Measurements from ENCODE around the gene KCTD16.

The KCTD16 gene

GRCh38 chr5:144297081-144297480 is 126.4 kb downstream of the KCTD16 start:
- no peak for DNase-seq

- no peak for DNase-seq
Measured at GRCh38 chr5:144298658-144299057, 128.0 kb downstream of the KCTD16 start.

- no peak for DNase-seq
Measured at GRCh38 chr5:144304688-144305087, 134.0 kb downstream of the KCTD16 start.

GRCh38 chr5:144307736-144308135 is 137.1 kb downstream of the KCTD16 start:
- no peak for DNase-seq

- no peak for DNase-seq
Measured at GRCh38 chr5:144308174-144308573, 137.5 kb downstream of the KCTD16 start.

GRCh38 chr5:144308906-144309670 is 138.4 kb downstream of the KCTD16 start:
- no peak for DNase-seq

GRCh38 chr5:144310621-144311020 is 139.9 kb downstream of the KCTD16 start:
- DNase-seq = no peak

- no peak for DNase-seq
Measured at GRCh38 chr5:144313147-144313726, 142.6 kb downstream of the KCTD16 start.

GRCh38 chr5:144315026-144315425 is 144.4 kb downstream of the KCTD16 start:
- DNase-seq = no peak

GRCh38 chr5:144315994-144316634 is 145.4 kb downstream of the KCTD16 start:
- no peak for DNase-seq

- no peak for DNase-seq
Measured at GRCh38 chr5:144318011-144318410, 147.3 kb downstream of the KCTD16 start.

- no peak for DNase-seq
Measured at GRCh38 chr5:144318460-144318859, 147.8 kb downstream of the KCTD16 start.

GRCh38 chr5:144323181-144323580 is 152.5 kb downstream of the KCTD16 start:
- no peak for DNase-seq

GRCh38 chr5:144325532-144325931 is 154.9 kb downstream of the KCTD16 start:
- DNase-seq = no peak

- DNase-seq = no peak
Measured at GRCh38 chr5:144328494-144328893, 157.8 kb downstream of the KCTD16 start.

GRCh38 chr5:144328980-144329379 is 158.3 kb downstream of the KCTD16 start:
- no peak for DNase-seq

- DNase-seq = no peak
Measured at GRCh38 chr5:144329681-144330080, 159.0 kb downstream of the KCTD16 start.

GRCh38 chr5:144331361-144331760 is 160.7 kb downstream of the KCTD16 start:
- no peak for DNase-seq

- DNase-seq = no peak
Measured at GRCh38 chr5:144332265-144332664, 161.6 kb downstream of the KCTD16 start.

GRCh38 chr5:144333336-144333920 is 162.8 kb downstream of the KCTD16 start:
- DNase-seq = no peak

- DNase-seq = no peak
Measured at GRCh38 chr5:144335561-144335960, 164.9 kb downstream of the KCTD16 start.

- no peak for DNase-seq
Measured at GRCh38 chr5:144336191-144336961, 165.7 kb downstream of the KCTD16 start.

- DNase-seq = no peak
Measured at GRCh38 chr5:144352330-144352729, 181.7 kb downstream of the KCTD16 start.
